K562 (cell line): Measurements from ENCODE around the gene NFATC1. TPM values are rescaled to one million over a fixed set of nuclear protein-coding genes. Genes with fewer than 3 reads are reported as not detected.

Experiments used
- HDAC6 ChIP-seq: IDR thresholded peaks from 2 replicates; pipeline ENCODE4 v1.6.1; 2012; ENCODE audit warnings: low read depth, mild to moderate bottlenecking, control low read depth, inconsistent platforms, low read length, moderate library complexity
- HMG20A ChIP-seq: fragments of 450-650 bp; formaldehyde crosslinking; conservative IDR thresholded peaks from 2 replicates; pipeline ENCODE4 v1.4.0; 2020; ENCODE audit warnings: mild to moderate bottlenecking, mixed read lengths
- MLLT1 ChIP-seq, 2 experiments: fragments of 450-650 bp; IDR thresholded peaks; 2 replicates each; pipeline ENCODE4 v1.6.1; 2016
- NR0B1 ChIP-seq: fragments of 450-650 bp; IDR thresholded peaks from one replicate; pipeline ENCODE4 v1.6.1; 2018; ENCODE audit warnings: mild to moderate bottlenecking, moderate library complexity; ENCODE audit not compliant: partially characterized antibody
- PCBP2 ChIP-seq: fragments of 200-400 bp; formaldehyde crosslinking; IDR thresholded peaks from 2 replicates; pipeline ENCODE4 v1.6.1; 2018; ENCODE audit warnings: low read length, low read depth, mild to moderate bottlenecking, moderate library complexity; ENCODE audit not compliant: poor library complexity, severe bottlenecking
- RUNX1 ChIP-seq: sonication (generic); IDR thresholded peaks from 2 replicates; pipeline ENCODE4 v1.6.1; 2016; ENCODE audit warnings: antibody characterized with exemption, low read depth
- ZNF740 ChIP-seq, 3 experiments: fragments of 200-800 bp in 1 of 3; sonication (Bioruptor generic) in 1 of 3; sonication (generic) in 1 of 3; formaldehyde crosslinking in 1 of 3; IDR thresholded peaks; 2 replicates each; pipeline versions ENCODE4 v1.6.1 to v1.8.0; 2016 to 2022; ENCODE audit warnings: mild to moderate bottlenecking in 2 of 3, missing compliant biosample characterization in 2 of 3, missing genetic modification characterization in 2 of 3, missing genetic modification reagents in 1 of 3
- polyA plus RNA-seq, 8 experiments: library from polyadenylated mRNA; depleted of rRNA in 4 of 8; stranded (reverse) in 5 of 8; unstranded in 3 of 8; fragments of >200 nt; fragmentation: Nextera tagmentation in 2 of 8; fragmentation: Illumina TruSeq in 1 of 8; extraction: Ambion mirVana in 2 of 8; extraction: Trizol in 1 of 8; gene quantifications; 2 replicates each; pipeline versions ENCODE4 v1.2.1 to v1.2.3, GENCODE V29; 2011 to 2014; ENCODE audit warnings: inconsistent platforms in 1 of 8, missing spikeins in 1 of 8
- total RNA-seq, 7 experiments: library from RNA; depleted of rRNA in 6 of 7; stranded (reverse); fragments of >200 nt in 6 of 7; fragmentation: Illumina TruSeq in 2 of 7; extraction: Trizol in 2 of 7; gene quantifications; 2 replicates each; pipeline versions ENCODE4 v1.2.1 to v1.2.3, GENCODE V29; 2011 to 2021; ENCODE audit warnings: low replicate concordance in 1 of 7

Gene NFATC1
- total and polyA plus RNA-seq, 9 of the 15 experiments (the other 6 are each of a cell fraction or from before 2014, with no cell fraction given): 1.1 to 16.4 (median 2.5) TPM

- TF ChIP-seq NR0B1: no peak
- TF ChIP-seq ZNF740 (CRISPR knock-in tag; IDR thresholded peaks at IDR 0.05): no peak
- no peak for TF ChIP-seq ZNF740 (tag; IDR thresholded peaks at IDR 0.05)
- no peak for TF ChIP-seq PCBP2
- no peak for TF ChIP-seq HDAC6
- TF ChIP-seq RUNX1: no peak
- no peak for TF ChIP-seq MLLT1 (IDR thresholded peaks at IDR 0.05)
- no peak for TF ChIP-seq HMG20A (CRISPR knock-in tag)
Measured at GRCh38 chr18:79393181-79393634, 2.5 kb upstream of the NFATC1 start (continued).
